T-helper 2 cell treated with Interferon-gamma antibody and Interleukin-4, amounts not matched to agents 100 ng/mL and 5 ng/mL, for 36 hours (primary cell): Measurements from ENCODE around the gene CXCL5. TPM values are rescaled to one million over a fixed set of nuclear protein-coding genes. Genes with fewer than 3 reads are reported as not detected.

Source experiments
- intact Hi-C: fragments of 100-400 bp; cut with micrococcal nuclease; formaldehyde crosslinking; loops from one replicate; pipeline ENCODE4 v1.15.1; 2023
- total RNA-seq: library from RNA; stranded (reverse); gene quantifications from 2 replicates; pipeline ENCODE4 v1.2.3, GENCODE V29; 2022

CXCL5 gene
- not detected in 2 replicates for total RNA-seq

GRCh38 chr4:73998040-73999011 lies at the start of gene CXCL5:
CXCL5 (minus strand) TSS chr4:73998677; CDS start chr4:73998581, 96 bp downstream.
- intact Hi-C loops = no loop called here

- intact Hi-C loops = no loop called here
These were observed 48.7 kb upstream of the CXCL5 start for GRCh38 chr4:74047152-74047551.

GRCh38 chr4:74045772-74046171 lies 47.3 kb upstream of the CXCL5 start:
- intact Hi-C loops = no loop called here

- intact Hi-C loops = no loop called here
These were observed 46.8 kb upstream of the CXCL5 start for GRCh38 chr4:74045247-74045646.

- intact Hi-C loops = no loop called here
These were observed 46.2 kb upstream of the CXCL5 start for GRCh38 chr4:74044677-74045076.

- intact Hi-C loops = no loop called here
These were observed 44.2 kb upstream of the CXCL5 start for GRCh38 chr4:74042681-74043080.

- intact Hi-C loops = no loop called here
These were observed 42.9 kb upstream of the CXCL5 start for GRCh38 chr4:74041418-74041817.

- intact Hi-C loops = no loop called here
These were observed 40.9 kb upstream of the CXCL5 start for GRCh38 chr4:74039315-74039763.

- intact Hi-C loops = no loop called here
These were observed 40.2 kb upstream of the CXCL5 start, which contains the start of gene CXCL3 for GRCh38 chr4:74038425-74039314. CXCL3 (minus strand) TSS chr4:74038689; CDS start chr4:74038611, 78 bp downstream.

GRCh38 chr4:74038086-74038424 lies 39.6 kb upstream of the CXCL5 start:
- intact Hi-C loops = no loop called here

- intact Hi-C loops = no loop called here
These were observed 38.8 kb upstream of the CXCL5 start for GRCh38 chr4:74037076-74037955.

GRCh38 chr4:74033739-74034138 lies 35.3 kb upstream of the CXCL5 start:
- intact Hi-C loops = no loop called here

GRCh38 chr4:74032064-74032463 lies 33.6 kb upstream of the CXCL5 start:
- intact Hi-C loops = no loop called here

- intact Hi-C loops = no loop called here
These were observed 33.1 kb upstream of the CXCL5 start for GRCh38 chr4:74031576-74031975.

- intact Hi-C loops = no loop called here
These were observed 31.8 kb upstream of the CXCL5 start for GRCh38 chr4:74030285-74030684.

- intact Hi-C loops = no loop called here
These were observed 30.0 kb upstream of the CXCL5 start for GRCh38 chr4:74028504-74028903.

- intact Hi-C loops = no loop called here
These were observed 25.2 kb upstream of the CXCL5 start for GRCh38 chr4:74023709-74024108.

GRCh38 chr4:74021601-74022000 lies 23.1 kb upstream of the CXCL5 start:
- intact Hi-C loops = no loop called here

- intact Hi-C loops = no loop called here
These were observed 20.3 kb upstream of the CXCL5 start for GRCh38 chr4:74018771-74019170.

GRCh38 chr4:74018116-74018515 lies 19.6 kb upstream of the CXCL5 start:
- intact Hi-C loops = no loop called here

GRCh38 chr4:74016068-74016467 lies 17.6 kb upstream of the CXCL5 start:
- intact Hi-C loops = no loop called here
